Astrocyte (in vitro differentiated cells and primary cell): ENCODE measurements around the gene CARS2. TPM values are rescaled to one million over a fixed set of nuclear protein-coding genes. Genes with fewer than 3 reads are reported as not detected.
"Not testable (repeated sequence)": the region's sequence is repeated elsewhere in the genome, so short reads cannot be mapped to it uniquely, and the experiment has no call there.

Source experiments
- DNase-seq: peaks from one replicate; pipeline ENCODE4 v3.0.0-alpha.2; 2010; ENCODE audit warnings: low read depth
- FAIRE-seq: peaks from 2 replicates; lab custom pipeline; 2011; peaks lifted over from hg19 to GRCh38; lab: Jason Lieb, UNC
- H2AFZ ChIP-seq: 2 replicates; pipeline ENCODE4 v1.6.0; 2012; ENCODE audit warnings: low read depth, low read length, inconsistent platforms
- H3K27ac ChIP-seq: 2 replicates; pipeline ENCODE4 v1.5.1; 2011; ENCODE audit warnings: low read depth, low read length, inconsistent platforms
- H3K27me3 ChIP-seq: 2 replicates; pipeline ENCODE4 v1.6.0; 2011; ENCODE audit warnings: low read length, inconsistent platforms; ENCODE audit not compliant: insufficient read depth
- H3K36me3 ChIP-seq: 2 replicates; pipeline ENCODE4 v1.5.1; 2011; ENCODE audit warnings: low read length, inconsistent platforms; ENCODE audit not compliant: insufficient read depth
- H3K4me1 ChIP-seq: 2 replicates; pipeline ENCODE4 v1.5.1; 2011; ENCODE audit warnings: low read length, inconsistent platforms; ENCODE audit not compliant: insufficient read depth
- H3K4me2 ChIP-seq: 2 replicates; pipeline ENCODE4 v1.6.0; 2012; ENCODE audit warnings: low read length, inconsistent platforms
- H3K4me3 ChIP-seq: 2 replicates; pipeline ENCODE4 v1.5.1; 2011; ENCODE audit warnings: low read depth, mild to moderate bottlenecking, low read length, inconsistent platforms; ENCODE audit not compliant: insufficient read depth
- H3K79me2 ChIP-seq: 2 replicates; pipeline ENCODE4 v1.6.0; 2012; ENCODE audit warnings: mild to moderate bottlenecking, low read length, inconsistent platforms; ENCODE audit not compliant: insufficient read depth
- H3K9ac ChIP-seq: 2 replicates; pipeline ENCODE4 v1.6.0; 2012; ENCODE audit warnings: mild to moderate bottlenecking, low read length, inconsistent platforms
- H3K9me3 ChIP-seq: 2 replicates; pipeline ENCODE4 v1.5.1; 2012; ENCODE audit warnings: low read depth, mild to moderate bottlenecking, low read length, inconsistent platforms; ENCODE audit not compliant: insufficient read depth
- H4K20me1 ChIP-seq: 2 replicates; pipeline ENCODE4 v1.6.0; 2012; ENCODE audit warnings: low read length, inconsistent platforms; ENCODE audit not compliant: insufficient read depth
- H3K27ac Mint-ChIP-seq: one replicate; pipeline ENCODE4 v1.8.0; 2021; ENCODE audit warnings: mild to moderate bottlenecking, mixed read lengths; ENCODE audit not compliant: unreplicated experiment
- H3K27me3 Mint-ChIP-seq: one replicate; pipeline ENCODE4 v1.8.0; 2021; ENCODE audit warnings: low read depth, mixed read lengths; ENCODE audit not compliant: unreplicated experiment
- H3K36me3 Mint-ChIP-seq: one replicate; pipeline ENCODE4 v1.8.0; 2021; ENCODE audit warnings: low read depth, mixed read lengths; ENCODE audit not compliant: unreplicated experiment
- H3K4me1 Mint-ChIP-seq: one replicate; pipeline ENCODE4 v1.8.0; 2021; ENCODE audit warnings: low read depth, mixed read lengths; ENCODE audit not compliant: unreplicated experiment
- H3K4me3 Mint-ChIP-seq: one replicate; pipeline ENCODE4 v1.8.0; 2021; ENCODE audit warnings: mild to moderate bottlenecking, moderate library complexity, mixed read lengths; ENCODE audit not compliant: unreplicated experiment
- H3K9me3 Mint-ChIP-seq: one replicate; pipeline ENCODE4 v1.8.0; 2021; ENCODE audit warnings: mild to moderate bottlenecking, mixed read lengths; ENCODE audit not compliant: unreplicated experiment
- CTCF ChIP-seq: IDR thresholded peaks from 2 replicates; pipeline ENCODE4 v1.5.1; 2011; ENCODE audit warnings: low read depth, mild to moderate bottlenecking, inconsistent platforms, low read length, moderate library complexity; ENCODE audit not compliant: insufficient read depth
- EZH2 ChIP-seq: IDR thresholded peaks from 2 replicates; pipeline ENCODE4 v1.6.1; 2012; ENCODE audit warnings: mild to moderate bottlenecking, low read length, inconsistent platforms; ENCODE audit not compliant: insufficient read depth
- total RNA-seq: library from RNA; stranded (reverse); gene quantifications from 2 replicates; pipeline ENCODE4 v1.2.1, GENCODE V29; 2021

The CARS2 gene
- total RNA-seq, 1 donor from 2014 or later = 51.4 TPM

- DNase-seq (no peak), FAIRE-seq (no peak)
- TF ChIP-seq EZH2 (no peak), CTCF (no peak)
- Histone ChIP-seq H3K27me3 (no peaks in the 10 kb centered on the region), H3K36me3 (no peaks in the 10 kb centered on the region), H2AFZ (peak overlapping the region; percentile 97), H3K4me1 (peaks cover 25% of the 10 kb centered on the region), H4K20me1 (peaks cover 39% of the 10 kb centered on the region), H3K27ac (peak overlapping the region; percentile 83), H3K4me2 (peak overlapping the region; percentile 91), H3K9ac (peak overlapping the region; percentile 94), H3K4me3 (peak overlapping the region; percentile 82), H3K9me3 (no peaks in the 10 kb centered on the region), H3K79me2 (peaks cover 50% of the 10 kb centered on the region)
- Mint-ChIP-seq H3K4me1 (peaks cover 15% of the 10 kb centered on the region), H3K27me3 (peaks cover 5% of the 10 kb centered on the region), H3K9me3 (peaks cover 7% of the 10 kb centered on the region), H3K27ac (peak overlapping the region; percentile 90), H3K36me3 (peaks cover 3% of the 10 kb centered on the region), H3K4me3 (peak overlapping the region; percentile 91)
These were observed 91.0 kb downstream of the CARS2 start for GRCh38 chr13:110615005-110615321.

- H4K20me1 ChIP-seq = no peaks in the 10 kb centered on the region
- no peak overlapping the region for H3K4me3 Mint-ChIP-seq
- H3K79me2 ChIP-seq = peaks cover 11% of the 10 kb centered on the region
- no peak overlapping the region for H3K27ac Mint-ChIP-seq
- peak; percentile 31 for DNase-seq
- peaks cover 3% of the 10 kb centered on the region for H3K36me3 Mint-ChIP-seq
- no peaks in the 10 kb centered on the region for H3K36me3 ChIP-seq
- TF ChIP-seq CTCF (no peak), EZH2 (no peak)
- peaks cover 3% of the 10 kb centered on the region for H3K4me1 ChIP-seq
- peaks cover 5% of the 10 kb centered on the region for H3K27me3 Mint-ChIP-seq
- H2AFZ ChIP-seq = no peak overlapping the region
- H3K27me3 ChIP-seq = no peaks in the 10 kb centered on the region
- no peak overlapping the region for H3K27ac ChIP-seq
- H3K9ac ChIP-seq = no peak overlapping the region
- H3K9me3 Mint-ChIP-seq = peaks cover 9% of the 10 kb centered on the region
- peaks cover 1% of the 10 kb centered on the region for H3K4me1 Mint-ChIP-seq
- H3K9me3 ChIP-seq = no peaks in the 10 kb centered on the region
- peak overlapping the region; percentile 33 for H3K4me2 ChIP-seq
- no peak for FAIRE-seq
- H3K4me3 ChIP-seq = no peak overlapping the region
These were observed 94.8 kb downstream of the CARS2 start for GRCh38 chr13:110610955-110611595.

GRCh38 chr13:110607675-110608224 is 98.2 kb downstream of the CARS2 start:
- FAIRE-seq (no peak), DNase-seq (no peak)
- Mint-ChIP-seq H3K27me3 (peaks cover 10% of the 10 kb centered on the region), H3K27ac (no peak overlapping the region), H3K4me1 (peaks cover 1% of the 10 kb centered on the region), H3K36me3 (no peaks in the 10 kb centered on the region), H3K4me3 (no peak overlapping the region), H3K9me3 (peaks cover 2% of the 10 kb centered on the region)
- Histone ChIP-seq H3K9ac (no peak overlapping the region), H4K20me1 (no peaks in the 10 kb centered on the region), H3K4me2 (no peak overlapping the region), H3K4me1 (no peaks in the 10 kb centered on the region), H3K79me2 (no peaks in the 10 kb centered on the region), H3K27me3 (no peaks in the 10 kb centered on the region), H3K9me3 (no peaks in the 10 kb centered on the region), H3K4me3 (no peak overlapping the region), H3K36me3 (no peaks in the 10 kb centered on the region), H3K27ac (no peak overlapping the region), H2AFZ (no peak overlapping the region)
- TF ChIP-seq EZH2 = no peak
- no peak for TF ChIP-seq CTCF

- not testable (repeated sequence) for H3K4me2 ChIP-seq, H3K9ac ChIP-seq, H3K4me1 ChIP-seq, H3K27me3 Mint-ChIP-seq, H2AFZ ChIP-seq, H3K27ac Mint-ChIP-seq, DNase-seq, H4K20me1 ChIP-seq, H3K9me3 ChIP-seq, H3K36me3 ChIP-seq, FAIRE-seq, H3K4me1 Mint-ChIP-seq, H3K36me3 Mint-ChIP-seq, H3K9me3 Mint-ChIP-seq, H3K79me2 ChIP-seq, H3K27ac ChIP-seq, H3K4me3 Mint-ChIP-seq, H3K27me3 ChIP-seq, H3K4me3 ChIP-seq
These were observed 99.6 kb downstream of the CARS2 start for GRCh38 chr13:110606281-110606680.
